GM21381 (cell line): ENCODE data around the gene FAM200A.
A peak's percentile ranks its signal among the peaks of the same experiment; 100 is the strongest.
"Not testable (repeated sequence)": the region's sequence is repeated elsewhere in the genome, so short reads cannot be mapped to it uniquely, and the experiment has no call there.

Source experiments
- ATAC-seq: cut with Tn5 transposase; IDR thresholded peaks from one replicate; pipeline ENCODE4 v1.9.1; 2021; ENCODE audit warnings: mild to moderate bottlenecking, moderate library complexity; ENCODE audit not compliant: unreplicated experiment

FAM200A gene

DNA sequence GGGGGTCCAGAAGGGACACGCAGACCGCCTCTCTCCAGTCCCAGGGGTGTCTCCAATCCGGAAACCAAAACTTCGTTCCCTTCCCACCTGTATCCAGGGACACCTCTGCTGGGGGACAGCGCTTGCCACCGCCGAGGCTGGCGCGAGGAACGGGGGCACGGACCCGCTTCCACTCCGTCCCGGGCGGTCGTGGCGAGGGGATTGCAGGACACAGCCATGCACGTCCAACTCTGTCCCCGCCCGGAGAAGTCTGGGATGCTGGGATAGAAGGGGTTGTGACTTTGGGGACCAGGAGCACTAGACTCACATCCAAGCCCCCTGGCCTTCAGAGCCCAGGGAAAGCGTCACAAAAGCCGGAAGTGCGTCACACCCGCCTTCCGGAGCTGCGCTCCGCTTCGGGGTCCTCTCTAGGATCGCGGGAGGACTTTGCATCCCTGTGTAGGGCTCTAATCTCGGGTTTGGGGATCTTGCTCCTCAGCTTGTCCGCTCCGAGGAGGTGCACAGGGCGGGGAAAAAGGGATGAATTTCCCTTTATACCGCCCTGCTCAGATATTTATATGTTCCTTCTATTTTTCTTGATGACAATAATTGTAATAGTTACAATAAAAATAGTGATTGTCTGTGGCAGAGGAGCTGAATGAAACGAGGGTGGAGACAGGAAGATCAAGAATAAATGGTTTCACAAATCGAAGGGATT lies at the start of gene FAM200A:
FAM200A (minus strand) TSS at position 348 of the 697 bp plus-strand sequence. CDS start 3,707 bp downstream, outside the sequence.
- peak; percentile 95 for ATAC-seq

DNA sequence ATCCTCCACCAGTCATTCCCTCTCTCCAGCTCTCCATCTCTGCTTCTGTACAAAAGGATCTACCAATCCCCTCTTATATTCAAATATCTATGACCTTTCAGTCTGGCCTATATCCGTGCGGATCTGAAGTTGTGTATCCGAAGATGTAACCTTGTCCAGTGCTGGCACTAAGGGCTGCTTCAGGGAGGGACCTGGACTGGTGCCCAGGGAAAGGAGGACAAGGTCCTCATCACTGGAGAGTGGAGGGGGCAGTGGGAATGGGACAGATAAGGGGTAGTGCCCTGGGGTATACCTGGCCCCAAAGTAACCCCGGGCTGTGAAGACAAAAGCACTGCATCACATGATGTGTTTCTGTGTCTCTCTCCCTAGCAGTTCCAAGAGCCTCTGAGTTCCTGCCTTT lies 47.9 kb upstream of the FAM200A start:
- no peak for ATAC-seq

DNA sequence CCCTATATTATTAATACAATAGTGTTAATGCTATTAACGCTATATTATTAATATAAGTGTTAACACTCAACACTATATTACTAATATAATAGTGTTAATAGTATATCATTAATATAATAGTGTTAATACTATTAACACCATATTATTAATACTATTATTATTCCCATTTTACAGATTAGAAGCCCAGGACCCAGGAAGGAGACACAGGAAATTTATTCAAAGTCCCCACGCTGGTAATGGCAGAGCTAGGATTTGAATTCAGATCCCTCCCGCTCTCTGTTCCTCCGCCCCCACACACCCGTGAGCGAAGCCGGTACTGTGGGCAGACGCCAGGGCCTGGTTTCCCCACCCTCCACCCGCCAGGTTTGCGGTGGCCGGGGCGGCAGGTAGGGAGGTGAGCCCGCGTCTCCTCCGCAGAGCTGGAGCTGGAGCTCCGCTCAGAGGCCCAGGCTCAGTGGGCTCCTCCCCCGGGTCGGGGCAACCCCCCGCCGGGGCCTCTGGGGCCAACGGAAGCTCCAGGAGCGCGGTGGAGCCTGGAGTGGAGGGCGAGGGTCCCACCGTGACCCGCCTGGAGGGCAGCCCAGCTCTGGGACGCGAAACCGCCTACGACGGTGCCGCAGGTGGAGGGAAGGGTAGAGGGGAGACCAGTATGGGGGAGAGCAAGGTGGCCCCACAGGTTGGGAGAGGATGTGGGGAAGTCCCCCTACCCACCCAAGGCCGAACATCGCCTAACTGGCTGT lies 46.0 kb upstream of the FAM200A start, which contains the start of gene TMEM225B:
TMEM225B (plus strand) TSS at position 506 of the 740 bp plus-strand sequence. CDS start 6,122 bp downstream, outside the sequence.
- no peak for ATAC-seq

DNA sequence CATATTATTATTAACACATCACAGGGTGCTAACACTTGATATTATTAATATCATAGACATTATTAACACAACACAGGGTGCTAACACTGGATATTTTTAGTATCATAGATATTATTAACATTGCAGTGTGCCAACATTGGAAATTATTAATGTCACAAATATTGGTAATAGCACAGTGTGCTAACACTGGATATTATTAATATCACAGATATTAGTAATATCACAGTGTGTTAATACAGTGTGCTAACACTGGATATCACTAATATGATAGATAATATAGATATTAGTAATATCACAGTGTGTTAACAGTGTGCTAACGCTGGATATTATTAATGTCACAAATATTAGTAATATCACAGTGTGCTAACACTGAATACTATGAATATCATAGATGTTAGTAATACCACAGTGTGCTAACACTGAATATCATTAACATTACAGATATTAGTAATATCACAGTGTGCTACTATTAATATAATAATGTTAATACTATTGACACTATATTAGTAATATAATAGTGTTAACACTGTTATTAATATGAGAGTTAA lies 44.6 kb upstream of the FAM200A start:
- ATAC-seq = no peak

DNA sequence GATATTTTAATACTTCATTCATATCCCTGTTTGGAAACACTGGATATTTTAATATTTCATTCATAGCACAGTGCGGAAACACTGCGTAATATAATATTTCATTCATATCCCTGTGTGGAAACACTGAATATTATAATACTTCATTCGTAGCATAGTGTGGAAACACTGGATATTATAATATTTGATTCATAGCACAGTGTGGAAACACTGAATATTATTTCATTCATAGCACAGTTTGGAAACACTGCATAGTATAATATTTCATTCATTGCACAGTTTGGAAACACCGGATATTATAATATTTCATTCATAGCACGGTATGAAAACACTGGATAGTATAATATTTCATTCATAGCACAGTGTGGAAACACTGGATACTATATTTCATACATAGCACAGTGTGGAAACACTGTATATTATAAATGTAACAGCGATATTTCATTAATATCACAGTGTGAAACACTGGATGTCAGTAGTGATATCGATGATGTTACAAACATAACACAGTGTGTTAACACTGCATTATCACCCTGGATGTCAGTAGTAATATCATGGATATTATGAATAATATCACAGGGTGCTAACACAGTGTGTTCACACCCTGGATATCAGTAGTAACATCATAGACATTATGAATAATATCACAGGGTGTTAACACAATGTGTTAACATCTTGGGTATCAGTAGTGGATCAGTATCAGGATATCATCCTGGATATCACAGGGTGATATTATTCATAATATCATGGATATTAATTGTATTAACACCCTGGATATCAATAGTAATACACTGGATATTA lies 43.2 kb upstream of the FAM200A start:
- no peak for ATAC-seq

DNA sequence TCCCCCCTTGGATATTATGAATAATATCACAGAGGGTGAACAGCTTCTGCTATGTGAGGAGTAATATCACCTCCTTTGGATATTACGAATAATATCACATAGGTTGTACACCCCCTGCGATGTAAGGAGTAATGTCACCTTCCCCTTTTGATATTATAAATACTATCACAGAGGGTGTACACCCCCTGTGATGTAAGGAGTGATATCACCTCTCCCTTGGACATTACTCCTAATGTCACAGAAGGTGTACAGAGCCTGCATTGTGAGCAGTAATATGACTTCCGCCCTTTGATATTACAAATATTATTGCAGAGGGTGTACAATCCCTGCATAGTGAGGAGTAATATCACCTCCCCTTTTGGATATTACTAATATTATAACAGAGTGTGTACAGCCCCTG lies 37.0 kb upstream of the FAM200A start:
- no peak for ATAC-seq

DNA sequence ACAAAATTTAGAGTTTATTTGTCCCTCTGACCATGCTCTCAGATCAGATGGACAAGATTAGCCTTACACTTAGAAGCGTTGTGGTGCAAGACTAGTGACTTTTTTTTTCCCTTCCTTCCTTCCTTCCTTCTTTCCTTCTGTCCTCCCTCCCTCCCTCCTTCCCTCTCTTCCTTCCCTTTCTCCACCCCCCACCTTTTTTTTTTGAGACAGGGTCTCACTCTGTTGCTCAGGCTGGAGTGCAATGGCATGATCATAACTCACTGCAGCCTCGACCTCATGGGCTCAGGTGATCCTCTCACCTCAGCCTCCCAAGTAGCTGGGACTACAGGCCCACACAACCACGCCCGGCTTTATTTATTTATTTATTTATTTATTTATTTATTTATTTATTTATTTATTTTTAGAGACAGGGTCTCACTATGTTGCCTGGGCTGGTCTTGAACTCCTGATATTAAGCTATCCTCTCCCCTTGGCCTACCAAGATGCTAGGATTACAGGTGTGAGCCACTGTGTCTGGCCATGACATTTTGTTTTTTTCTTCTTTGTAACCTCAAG lies 28.9 kb upstream of the FAM200A start:
- not testable (repeated sequence) for ATAC-seq

DNA sequence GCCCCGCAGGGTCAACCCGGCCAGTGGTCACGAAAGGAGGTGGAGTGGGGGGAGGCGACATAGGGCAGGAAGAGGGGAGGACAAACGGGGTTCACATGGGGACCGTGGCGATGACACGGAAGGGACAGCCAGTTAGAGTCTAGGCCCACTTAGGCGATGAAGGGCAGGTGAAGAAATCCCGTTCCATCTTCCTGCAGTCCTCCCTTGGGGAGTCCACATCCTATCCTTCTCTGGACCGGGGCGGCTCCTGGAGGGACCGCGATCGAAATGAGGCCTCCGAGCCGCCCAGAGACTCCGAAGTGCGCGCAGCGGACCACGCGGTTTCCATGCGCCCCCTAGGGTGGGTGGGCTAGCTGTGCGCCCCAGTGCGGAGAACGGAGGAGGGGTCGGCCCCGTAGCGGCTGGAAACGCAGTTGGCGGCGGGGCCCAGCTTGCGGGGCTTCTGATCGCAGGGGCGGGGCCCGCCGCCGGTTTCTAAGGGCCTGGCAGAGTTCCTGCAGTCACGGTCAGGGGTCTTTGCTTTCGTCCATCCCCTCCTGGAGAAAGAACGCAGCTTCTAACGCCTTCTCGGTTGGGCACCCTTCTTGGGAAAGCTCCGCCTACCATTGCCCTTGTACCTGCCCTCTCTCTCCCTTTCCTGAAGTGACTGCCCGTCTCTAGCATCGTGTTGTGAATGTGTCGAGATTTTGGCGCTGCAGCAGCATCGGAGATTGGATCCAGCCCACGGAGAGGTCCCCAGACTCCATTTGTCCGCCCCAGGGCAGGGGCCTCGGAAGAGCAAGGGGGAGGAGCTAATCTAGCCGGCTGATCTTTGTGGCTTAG lies 28.3 kb upstream of the FAM200A start:
- ATAC-seq = no peak

DNA sequence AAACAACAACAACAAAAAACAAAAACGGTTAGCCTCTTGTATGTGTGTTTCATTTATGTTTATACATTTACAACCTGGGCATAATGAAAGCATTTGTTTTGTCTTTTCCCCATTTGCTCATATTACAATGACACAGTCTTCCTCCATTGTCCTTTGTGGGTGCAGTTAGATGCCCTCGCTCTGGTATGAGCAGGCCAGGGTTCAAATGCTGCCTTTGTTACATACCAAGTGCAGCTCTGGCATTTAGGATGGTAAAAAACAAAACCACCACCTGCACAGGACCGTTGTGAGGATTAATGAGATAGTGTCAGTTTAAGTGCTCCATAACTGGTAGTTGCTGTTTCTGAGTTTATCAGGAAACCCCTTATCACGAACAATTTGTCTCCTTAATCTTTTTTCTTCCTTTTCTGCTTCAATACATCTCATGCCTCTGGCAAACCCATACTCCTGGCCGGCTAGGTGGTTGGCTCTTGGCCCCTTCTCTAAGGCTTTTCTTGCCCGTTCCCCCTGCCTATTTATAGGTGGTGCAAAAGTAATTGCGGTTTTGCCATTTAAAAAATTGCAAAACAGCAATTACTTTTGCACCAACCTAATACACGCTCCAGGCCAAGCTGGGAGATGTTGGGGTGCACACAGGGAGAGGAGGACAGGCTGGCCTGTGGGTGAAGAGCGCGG lies 27.5 kb upstream of the FAM200A start:
- no peak for ATAC-seq

DNA sequence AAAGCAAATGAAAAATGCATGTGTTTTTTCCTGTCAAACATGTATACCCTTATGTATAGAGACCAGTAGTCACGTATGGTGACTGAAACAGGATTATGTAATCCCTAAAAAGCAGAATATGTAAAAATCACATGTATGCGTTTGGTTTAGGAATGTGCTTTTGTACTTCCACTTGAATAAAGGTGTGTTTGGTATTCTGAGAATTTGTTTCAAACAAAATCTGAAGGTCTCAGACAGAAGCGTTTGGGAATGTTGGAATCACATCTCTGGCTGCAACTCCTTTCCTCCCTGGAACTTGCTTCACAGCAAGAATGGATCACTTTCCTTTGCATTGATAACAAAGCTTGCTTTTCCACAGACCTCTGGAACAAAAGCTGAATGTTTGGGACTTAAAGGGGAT lies 24.3 kb upstream of the FAM200A start:
- no peak for ATAC-seq

DNA sequence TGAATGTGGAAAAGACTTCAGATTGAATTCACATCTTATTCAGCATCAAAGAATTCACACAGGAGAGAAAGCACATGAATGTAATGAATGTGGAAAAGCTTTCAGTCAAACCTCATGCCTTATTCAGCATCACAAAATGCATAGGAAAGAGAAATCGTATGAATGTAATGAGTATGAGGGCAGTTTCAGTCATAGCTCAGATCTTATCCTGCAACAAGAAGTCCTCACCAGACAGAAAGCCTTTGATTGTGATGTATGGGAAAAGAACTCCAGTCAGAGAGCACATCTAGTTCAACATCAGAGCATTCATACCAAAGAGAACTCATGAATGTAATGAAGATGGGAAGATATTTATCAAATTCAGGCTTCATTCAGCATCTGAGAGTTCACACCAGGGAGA lies 21.3 kb upstream of the FAM200A start:
- ATAC-seq = no peak

DNA sequence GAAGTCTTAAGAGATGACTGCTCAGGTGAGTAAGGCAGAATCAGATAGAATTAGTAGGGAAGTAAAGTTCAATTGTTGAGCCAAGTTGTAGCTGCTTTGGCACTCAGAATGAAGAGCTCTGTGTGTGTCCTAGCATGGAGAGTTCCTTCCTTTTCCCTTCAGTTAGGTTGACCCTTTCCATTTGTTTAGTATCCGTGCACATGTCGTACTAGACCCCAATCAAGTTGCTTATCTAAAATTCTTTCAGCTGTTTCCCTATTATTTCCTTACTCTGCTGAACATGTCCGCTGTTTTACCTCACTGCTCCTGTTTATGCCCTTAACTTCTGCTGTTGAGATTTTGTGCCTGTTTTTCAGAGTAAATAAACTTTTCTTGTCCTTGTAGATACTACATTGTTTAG lies 19.9 kb upstream of the FAM200A start:
- no peak for ATAC-seq

DNA sequence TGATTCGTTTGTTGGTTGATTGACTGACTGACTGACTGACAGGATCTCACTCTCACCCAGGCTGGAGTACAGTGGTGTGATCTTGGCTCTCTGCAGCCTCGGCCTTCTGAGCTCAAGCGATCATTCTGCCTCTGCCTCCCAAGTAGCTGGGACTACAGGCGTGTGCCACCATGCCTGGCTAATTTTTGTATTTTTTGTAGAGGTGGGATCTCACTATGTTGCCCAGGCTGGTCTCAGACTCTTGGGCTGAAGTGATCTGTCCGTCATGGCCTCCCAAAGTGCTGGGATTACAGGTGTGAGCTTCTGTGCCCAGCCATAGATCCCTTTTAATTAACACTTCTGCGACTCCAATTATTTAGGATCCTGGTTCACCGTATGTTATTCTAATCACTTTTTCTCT lies 16.9 kb upstream of the FAM200A start:
- ATAC-seq = not testable (repeated sequence)

DNA sequence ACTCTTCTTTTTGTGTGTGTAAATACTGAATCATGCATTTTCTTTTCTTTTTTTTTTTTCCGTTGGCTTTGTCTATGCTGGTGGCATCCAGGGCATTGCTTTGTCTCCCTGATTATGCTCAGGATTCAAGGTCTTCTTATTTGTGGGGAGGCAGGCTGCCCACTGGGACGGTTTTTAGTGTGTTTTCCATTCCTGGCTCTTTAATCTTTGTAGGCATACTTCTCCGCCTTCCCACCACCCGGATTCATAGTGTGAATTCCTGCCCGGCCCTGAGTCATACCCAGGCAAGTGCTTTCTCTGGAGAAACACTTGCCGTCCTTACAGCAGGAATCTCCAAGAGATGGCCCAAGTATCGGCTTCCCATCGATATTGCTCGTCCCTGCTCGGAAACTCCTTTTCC lies 11.7 kb upstream of the FAM200A start:
- no peak for ATAC-seq

DNA sequence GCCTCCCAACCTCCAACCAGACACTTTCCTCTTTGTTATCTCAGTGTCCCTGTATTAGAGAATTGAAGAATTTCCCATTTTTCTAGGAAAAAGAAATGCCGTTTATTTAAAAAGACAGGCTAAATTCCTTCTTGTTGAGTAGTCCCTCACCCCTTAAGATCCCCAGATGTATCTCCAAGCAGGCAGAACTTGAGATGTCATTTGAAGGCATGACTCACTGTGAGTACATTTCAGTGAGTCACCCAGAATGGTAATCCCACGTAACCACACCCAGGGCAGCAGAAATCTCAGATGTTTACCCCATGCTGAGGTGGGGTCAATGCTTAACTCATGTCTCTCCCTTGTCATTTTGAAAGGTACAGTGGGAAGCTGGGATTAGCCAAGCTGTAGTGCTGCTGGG lies 10.9 kb upstream of the FAM200A start:
- ATAC-seq = no peak

DNA sequence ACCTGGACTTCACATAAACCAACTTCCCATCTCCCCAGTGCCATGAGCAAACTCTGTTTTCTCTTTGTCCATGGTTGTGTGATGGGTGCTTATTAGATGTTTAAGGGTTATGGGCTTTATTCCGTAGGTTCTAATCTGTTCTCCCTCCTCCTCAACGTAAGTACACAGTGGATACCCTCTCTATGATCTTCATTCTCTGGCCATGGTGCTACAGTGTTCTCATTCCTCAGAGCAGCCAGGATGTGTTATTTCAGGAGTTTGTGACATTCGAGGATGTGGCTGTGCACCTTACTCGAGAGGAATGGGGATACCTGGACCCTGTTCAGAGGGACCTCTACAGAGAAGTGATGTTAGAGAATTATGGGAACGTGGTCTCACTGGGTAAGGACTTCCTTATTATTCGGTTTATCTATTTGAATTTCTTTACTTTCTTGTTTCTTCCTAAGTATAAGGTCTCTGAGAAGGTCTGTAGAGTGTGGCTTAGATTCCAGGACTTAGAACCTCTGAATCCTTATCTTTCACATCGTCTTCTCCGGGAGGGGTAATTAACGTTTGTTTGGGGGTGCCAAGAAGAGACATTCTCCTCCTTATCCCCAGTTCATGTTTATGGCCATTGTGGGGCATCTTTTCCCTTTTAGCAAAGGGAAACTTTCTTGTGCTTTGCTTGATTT lies 10.3 kb upstream of the FAM200A start:
- no peak for ATAC-seq

DNA sequence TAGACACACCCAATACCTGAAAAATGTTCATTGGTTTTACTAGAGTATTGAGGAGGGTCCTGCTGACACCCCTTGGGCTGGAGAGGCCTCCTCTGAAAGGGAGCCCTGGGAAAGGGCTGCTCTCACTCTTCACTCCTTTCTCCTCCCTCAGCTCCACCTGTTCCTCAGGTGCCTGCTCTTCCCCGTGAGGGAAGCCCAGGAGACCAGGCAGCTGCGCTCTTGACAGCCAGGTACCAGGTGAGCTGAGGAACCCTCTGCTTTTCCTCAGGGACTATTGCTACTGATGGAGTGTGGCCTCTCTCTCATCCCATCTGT lies 9.8 kb upstream of the FAM200A start:
- ATAC-seq = no peak

DNA sequence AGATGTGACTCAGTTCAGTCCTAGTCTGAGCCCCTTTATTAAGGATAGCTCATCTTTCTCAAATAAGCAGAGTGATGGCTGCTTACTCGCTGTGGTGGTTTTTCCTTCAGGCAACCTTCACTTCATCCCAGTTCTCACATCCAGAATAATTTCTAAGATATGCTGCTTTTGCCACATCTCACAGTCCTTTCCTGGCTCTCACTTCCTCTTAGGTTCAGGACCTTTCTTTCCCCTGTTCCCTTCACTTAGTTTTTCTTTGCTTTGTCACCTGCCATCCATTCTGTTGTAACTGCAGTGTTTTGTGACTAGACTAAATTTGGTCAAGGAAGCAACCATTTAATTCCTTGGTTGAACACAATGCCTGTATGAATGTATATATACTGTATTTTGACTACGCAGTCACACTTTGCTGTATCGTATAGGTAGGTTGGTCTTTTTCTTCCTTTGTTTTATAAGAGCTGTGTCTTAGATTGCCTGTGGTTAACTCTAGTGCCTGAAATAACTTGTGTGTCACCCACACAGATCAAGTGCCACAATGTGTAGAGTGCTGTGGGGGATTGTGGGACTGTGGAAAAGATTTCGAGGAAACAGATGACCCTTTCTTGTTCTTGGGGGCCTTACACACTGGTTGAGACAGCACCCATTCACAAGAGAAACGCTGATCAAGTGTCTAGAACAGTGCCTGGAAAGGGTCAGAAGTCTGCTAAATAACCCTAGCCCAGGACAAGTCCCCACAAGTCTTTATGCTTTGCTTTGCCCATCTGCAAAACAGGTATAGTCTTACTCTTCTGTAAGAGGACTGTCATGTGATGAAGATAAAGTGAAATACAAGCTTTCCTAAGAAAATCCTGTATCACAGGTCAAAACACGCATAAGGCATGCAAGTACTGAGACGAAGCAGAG lies 9.2 kb upstream of the FAM200A start:
- no peak for ATAC-seq
